ENCODE measurements around the gene KRTAP5-2.
"Not testable (repeated sequence)": the region's sequence is repeated elsewhere in the genome, so short reads cannot be mapped to it uniquely, and the experiment has no call there.

DNA sequence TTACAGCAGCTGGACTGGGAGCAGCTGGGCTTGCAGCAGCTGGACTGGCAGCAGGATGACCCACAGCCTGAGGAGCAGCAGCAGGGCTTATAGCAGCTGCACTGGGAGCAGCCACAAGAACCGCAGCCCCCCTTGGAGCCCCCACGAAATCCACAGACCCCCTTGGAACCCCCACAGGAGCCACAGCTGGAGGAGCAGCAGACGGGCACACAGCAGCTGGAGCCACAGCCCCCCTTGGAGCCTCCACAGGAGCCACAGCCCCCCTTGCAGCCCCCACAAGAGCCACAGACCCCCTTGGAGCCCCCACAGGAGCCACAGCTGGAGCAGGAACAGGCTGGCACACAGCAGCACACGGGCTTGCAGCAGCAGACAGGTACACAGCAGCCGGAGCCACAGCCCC is 9.8 kb upstream of the KRTAP5-2 start:
- TF ChIP-seq, protein P1, sequence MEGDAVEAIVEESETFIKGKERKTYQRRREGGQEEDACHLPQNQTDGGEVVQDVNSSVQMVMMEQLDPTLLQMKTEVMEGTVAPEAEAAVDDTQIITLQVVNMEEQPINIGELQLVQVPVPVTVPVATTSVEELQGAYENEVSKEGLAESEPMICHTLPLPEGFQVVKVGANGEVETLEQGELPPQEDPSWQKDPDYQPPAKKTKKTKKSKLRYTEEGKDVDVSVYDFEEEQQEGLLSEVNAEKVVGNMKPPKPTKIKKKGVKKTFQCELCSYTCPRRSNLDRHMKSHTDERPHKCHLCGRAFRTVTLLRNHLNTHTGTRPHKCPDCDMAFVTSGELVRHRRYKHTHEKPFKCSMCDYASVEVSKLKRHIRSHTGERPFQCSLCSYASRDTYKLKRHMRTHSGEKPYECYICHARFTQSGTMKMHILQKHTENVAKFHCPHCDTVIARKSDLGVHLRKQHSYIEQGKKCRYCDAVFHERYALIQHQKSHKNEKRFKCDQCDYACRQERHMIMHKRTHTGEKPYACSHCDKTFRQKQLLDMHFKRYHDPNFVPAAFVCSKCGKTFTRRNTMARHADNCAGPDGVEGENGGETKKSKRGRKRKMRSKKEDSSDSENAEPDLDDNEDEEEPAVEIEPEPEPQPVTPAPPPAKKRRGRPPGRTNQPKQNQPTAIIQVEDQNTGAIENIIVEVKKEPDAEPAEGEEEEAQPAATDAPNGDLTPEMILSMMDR (conservative IDR thresholded peaks at IDR 0.05; ENCODE audit: low read depth, low read length), result not testable (repeated sequence)
- TF ChIP-seq MAZ (IDR thresholded peaks at IDR 0.05; ENCODE audit: borderline replicate concordance, low read depth, low read length); CEBPB (IDR thresholded peaks at IDR 0.05; ENCODE audit: low read depth, low read length); RFX5 (IDR thresholded peaks at IDR 0.05; ENCODE audit: low read depth, low read length); RCOR1 (IDR thresholded peaks at IDR 0.05; ENCODE audit: insufficient replicate concordance, low read length); RAD21 (IDR thresholded peaks at IDR 0.05; ENCODE audit: low read length); POLR2A (IDR thresholded peaks at IDR 0.05; ENCODE audit: low read depth, low read length); FOS (IDR thresholded peaks at IDR 0.05; ENCODE audit: low read depth, low read length); MAFK (IDR thresholded peaks at IDR 0.05; ENCODE audit: low read depth, low read length); SMC3 (IDR thresholded peaks at IDR 0.05; ENCODE audit: low read depth, low read length): not testable (repeated sequence)
